ENCODE results near the gene NDUFB7. TPM values are rescaled to one million over a fixed set of nuclear protein-coding genes. Genes with fewer than 3 reads are reported as not detected.
"Not testable (repeated sequence)": the region's sequence is repeated elsewhere in the genome, so short reads cannot be mapped to it uniquely, and the experiment has no call there.

Gene NDUFB7
- total RNA-seq, 2 donors from 2014 or later: 507 to 534 TPM

DNA sequence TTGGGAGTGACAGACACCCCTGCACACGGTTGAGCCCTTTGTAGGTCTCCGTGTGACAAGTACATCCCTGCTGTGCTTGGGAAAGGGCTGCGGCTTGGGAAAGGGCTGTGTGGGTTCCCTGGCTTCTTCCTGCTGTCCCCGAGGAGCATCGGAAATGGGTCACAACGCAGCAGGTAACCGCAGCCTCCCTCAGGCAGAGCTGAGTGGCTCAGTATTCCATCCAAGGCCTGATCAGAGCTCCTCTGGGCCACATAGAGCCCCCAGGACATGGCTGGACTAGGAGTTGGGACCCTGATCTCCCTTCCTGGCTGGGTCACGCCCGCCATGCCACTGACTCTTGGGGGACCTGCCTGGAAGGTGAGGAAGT is 26.2 kb downstream of the NDUFB7 start:
- 65% methylated on average over 9 of the region's 9 CpGs for WGBS
- intact Hi-C loops (cut with DNase I): no loop called here
- no peak overlapping the region for H3K4me3 ChIP-seq
- H3K9me3 ChIP-seq: no peaks in the 10 kb centered on the region
- H3K27ac ChIP-seq: peak overlapping the region; percentile 53 to 59
- DNase-seq (ENCODE audit: low spot score): no peak
- no peaks in the 10 kb centered on the region for H3K27me3 ChIP-seq (replicated peaks; ENCODE audit: insufficient read depth)
- H3K36me3 ChIP-seq: no peaks in the 10 kb centered on the region
- H3K4me1 ChIP-seq (replicated peaks): peaks cover 12% of the 10 kb centered on the region
- TF ChIP-seq POLR2AphosphoS5 (IDR thresholded peaks at IDR 0.05): no peak
- TF ChIP-seq, protein P1, sequence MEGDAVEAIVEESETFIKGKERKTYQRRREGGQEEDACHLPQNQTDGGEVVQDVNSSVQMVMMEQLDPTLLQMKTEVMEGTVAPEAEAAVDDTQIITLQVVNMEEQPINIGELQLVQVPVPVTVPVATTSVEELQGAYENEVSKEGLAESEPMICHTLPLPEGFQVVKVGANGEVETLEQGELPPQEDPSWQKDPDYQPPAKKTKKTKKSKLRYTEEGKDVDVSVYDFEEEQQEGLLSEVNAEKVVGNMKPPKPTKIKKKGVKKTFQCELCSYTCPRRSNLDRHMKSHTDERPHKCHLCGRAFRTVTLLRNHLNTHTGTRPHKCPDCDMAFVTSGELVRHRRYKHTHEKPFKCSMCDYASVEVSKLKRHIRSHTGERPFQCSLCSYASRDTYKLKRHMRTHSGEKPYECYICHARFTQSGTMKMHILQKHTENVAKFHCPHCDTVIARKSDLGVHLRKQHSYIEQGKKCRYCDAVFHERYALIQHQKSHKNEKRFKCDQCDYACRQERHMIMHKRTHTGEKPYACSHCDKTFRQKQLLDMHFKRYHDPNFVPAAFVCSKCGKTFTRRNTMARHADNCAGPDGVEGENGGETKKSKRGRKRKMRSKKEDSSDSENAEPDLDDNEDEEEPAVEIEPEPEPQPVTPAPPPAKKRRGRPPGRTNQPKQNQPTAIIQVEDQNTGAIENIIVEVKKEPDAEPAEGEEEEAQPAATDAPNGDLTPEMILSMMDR (IDR thresholded peaks at IDR 0.05): no peak
- no peak for TF ChIP-seq POLR2A (IDR thresholded peaks at IDR 0.05)

DNA sequence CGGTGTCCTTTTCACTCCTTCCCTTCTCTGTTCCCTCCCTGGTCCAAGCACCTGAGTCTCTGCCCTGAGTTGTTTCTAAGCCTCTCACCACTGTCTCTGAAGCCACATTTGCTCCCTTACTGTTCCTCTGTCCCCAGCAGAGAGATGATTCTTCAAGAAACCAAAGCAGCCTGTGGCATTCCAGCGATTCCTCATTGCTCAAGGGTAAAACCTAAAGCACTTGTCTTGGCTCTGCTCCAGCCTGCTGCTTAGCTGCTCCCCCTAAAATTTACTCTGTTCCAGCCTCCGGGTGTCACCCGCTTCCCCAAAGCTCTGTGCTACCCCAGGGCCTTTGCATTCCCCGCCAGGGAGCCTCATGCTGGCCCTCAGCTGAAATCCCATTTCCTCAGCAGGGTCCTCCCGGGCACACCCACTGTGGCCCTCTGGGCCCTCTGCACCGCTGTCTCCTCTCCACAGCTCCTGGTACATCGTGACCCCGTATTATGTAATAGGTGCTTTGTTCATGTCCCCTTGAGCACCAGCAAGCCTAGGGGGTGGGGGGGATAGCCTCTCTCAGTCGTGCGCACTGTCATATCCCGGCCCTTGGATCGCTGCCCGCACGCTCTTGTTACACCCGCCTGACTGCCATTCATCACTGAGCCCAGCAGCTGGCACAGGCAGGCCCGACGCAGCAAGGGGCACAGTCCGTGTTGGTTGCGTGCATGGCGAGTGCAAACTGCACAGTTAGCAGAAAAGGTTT is 26.7 kb downstream of the NDUFB7 start:
- peak overlapping the region; percentile 53 to 59 for H3K27ac ChIP-seq
- intact Hi-C loops (cut with DNase I): no loop called here
- no peaks in the 10 kb centered on the region for H3K36me3 ChIP-seq
- H3K4me3 ChIP-seq: no peak overlapping the region
- no peaks in the 10 kb centered on the region for H3K27me3 ChIP-seq (replicated peaks; ENCODE audit: insufficient read depth)
- no peaks in the 10 kb centered on the region for H3K9me3 ChIP-seq
- no peak for TF ChIP-seq POLR2A (IDR thresholded peaks at IDR 0.05)
- WGBS: 57% methylated on average over 20 of the region's 21 CpGs
- H3K4me1 ChIP-seq (replicated peaks): peaks cover 7% of the 10 kb centered on the region
- peak; percentile 77 for DNase-seq (ENCODE audit: low spot score)

DNA sequence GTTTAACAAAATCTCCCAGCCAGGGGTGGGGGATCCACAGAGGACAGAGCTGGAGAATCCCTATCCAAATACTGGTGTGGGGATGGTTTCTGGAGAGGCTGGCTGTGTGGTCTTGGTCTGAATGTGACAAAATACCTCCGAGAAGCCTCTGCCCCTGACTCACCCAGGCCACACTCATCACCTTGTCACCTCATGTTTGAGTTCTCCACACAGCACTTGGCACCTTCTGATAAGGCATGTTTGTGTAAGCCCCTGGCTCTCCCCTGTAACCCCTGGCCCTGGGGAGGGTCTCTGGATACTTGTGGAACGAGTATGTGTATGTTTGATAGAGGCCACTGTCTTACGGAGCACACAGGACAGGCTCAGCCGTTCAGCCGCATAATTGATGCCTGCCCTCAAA is 27.8 kb downstream of the NDUFB7 start:
- 85% methylated on average over 5 of the region's 5 CpGs for WGBS
- no peaks in the 10 kb centered on the region for H3K27me3 ChIP-seq (replicated peaks; ENCODE audit: insufficient read depth)
- intact Hi-C loops (cut with DNase I): no loop called here
- no peaks in the 10 kb centered on the region for H3K36me3 ChIP-seq
- H3K4me1 ChIP-seq (replicated peaks): no peaks in the 10 kb centered on the region
- H3K9me3 ChIP-seq: no peaks in the 10 kb centered on the region
- H3K4me3 ChIP-seq: no peak overlapping the region
- H3K27ac ChIP-seq: no peak overlapping the region
- DNase-seq (ENCODE audit: low spot score): no peak
- no peak for TF ChIP-seq POLR2A (IDR thresholded peaks at IDR 0.05)

DNA sequence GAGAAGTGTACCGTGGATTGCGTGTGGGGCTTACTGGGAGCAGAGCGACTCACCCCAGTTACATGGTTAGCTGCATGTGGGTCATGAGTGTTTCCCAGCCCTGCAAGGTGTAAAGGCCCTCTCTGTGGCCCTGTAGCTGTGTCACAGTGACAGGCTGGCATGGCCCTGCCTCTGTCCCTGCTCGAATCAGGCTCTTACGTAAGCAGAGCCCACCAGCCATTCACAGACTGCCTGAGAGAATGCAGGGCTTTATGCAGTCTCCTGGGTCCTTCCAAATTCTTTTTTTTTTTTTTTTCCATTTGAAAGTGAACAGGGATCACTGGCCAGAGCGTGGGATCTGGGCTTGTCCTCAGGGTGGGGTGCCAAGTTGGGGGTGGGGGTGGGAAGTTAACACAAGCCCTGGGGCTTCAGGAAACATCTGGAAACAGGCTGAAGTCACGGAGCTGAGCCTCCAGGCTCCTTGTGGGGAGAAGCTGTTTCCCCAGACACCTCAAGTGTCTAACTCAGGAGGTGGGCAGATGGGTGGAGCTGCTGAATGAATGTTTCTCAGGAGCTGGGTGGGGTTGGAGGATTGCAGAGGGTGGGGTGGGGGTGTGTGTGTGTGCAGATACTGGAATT is 29.0 kb downstream of the NDUFB7 start:
- H3K4me1 ChIP-seq (replicated peaks): no peaks in the 10 kb centered on the region
- TF ChIP-seq POLR2A (IDR thresholded peaks at IDR 0.05): no peak
- no peak for TF ChIP-seq POLR2AphosphoS5 (IDR thresholded peaks at IDR 0.05)
- TF ChIP-seq, protein P1 (IDR thresholded peaks at IDR 0.05): no peak
- no peaks in the 10 kb centered on the region for H3K9me3 ChIP-seq
- no peaks in the 10 kb centered on the region for H3K36me3 ChIP-seq
- intact Hi-C loops (cut with DNase I): no loop called here
- no peak overlapping the region for H3K27ac ChIP-seq
- no peaks in the 10 kb centered on the region for H3K27me3 ChIP-seq (replicated peaks; ENCODE audit: insufficient read depth)
- no peak overlapping the region for H3K4me3 ChIP-seq
- DNase-seq (ENCODE audit: low spot score): no peak
- WGBS: 55% methylated on average over 7 of the region's 7 CpGs

DNA sequence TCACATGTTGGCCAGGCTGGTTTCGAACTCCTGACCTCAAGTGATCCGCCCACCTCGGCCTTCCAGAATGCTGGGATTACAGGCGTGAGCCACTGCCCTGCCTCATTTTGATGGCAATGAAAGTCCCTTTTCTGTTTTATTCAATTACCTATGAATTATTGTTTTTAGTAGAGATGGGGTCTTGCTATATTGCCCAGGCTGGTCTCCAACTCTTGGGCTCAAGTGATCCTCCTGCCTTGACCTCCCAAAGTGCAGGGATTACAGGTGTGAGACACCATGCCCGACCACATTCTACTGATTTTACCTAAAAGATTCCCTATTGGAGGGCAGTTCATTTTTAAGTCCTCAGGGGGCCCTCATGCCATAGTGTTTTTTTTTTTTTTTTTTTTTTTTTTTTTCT is 29.9 kb downstream of the NDUFB7 start:
- H3K36me3 ChIP-seq; intact Hi-C loops (cut with DNase I); H3K4me3 ChIP-seq; H3K4me1 ChIP-seq (replicated peaks); DNase-seq (ENCODE audit: low spot score); H3K27ac ChIP-seq; H3K9me3 ChIP-seq; H3K27me3 ChIP-seq (replicated peaks; ENCODE audit: insufficient read depth): not testable (repeated sequence)
- WGBS: 78% methylated on average over 5 of the region's 5 CpGs

DNA sequence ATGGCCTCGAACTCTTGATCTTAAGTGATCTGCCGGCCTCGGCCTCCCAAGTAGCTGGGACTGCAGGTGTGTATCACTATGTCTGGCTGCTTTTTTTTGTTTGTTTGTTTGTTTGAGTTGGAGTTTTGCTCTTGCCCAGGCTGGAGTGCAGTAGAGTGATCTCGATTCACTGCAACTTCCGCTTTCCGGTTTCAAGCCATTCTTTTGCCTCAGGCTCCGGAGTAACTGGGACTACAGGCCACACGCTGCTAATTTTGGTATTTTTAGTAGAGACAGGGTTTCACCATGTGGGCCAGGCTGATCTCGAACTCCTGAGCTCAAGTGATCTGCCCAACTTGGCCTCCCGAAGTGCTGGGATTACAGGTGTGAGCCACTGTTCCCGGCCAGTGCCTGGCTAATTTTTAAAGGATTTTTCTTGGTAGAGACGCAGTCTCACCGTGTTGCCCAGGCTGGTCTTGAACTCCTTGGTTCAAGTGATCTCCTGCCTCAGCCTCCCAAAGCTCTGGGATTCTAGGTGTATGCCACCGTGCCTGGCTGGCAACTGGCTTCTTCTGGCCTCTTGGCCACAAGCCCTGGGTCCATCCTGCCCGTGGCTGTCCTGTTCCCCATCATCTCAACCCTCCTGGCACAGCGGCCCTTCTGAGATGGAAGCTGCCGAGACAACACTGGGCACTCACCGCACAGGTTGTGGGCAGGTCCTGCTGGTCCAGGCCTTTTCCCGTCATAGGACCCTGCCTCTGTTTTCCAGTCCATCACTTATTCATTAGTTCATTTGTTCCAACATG is 30.9 kb downstream of the NDUFB7 start:
- no peak overlapping the region for H3K4me3 ChIP-seq
- no peaks in the 10 kb centered on the region for H3K36me3 ChIP-seq
- TF ChIP-seq POLR2A (IDR thresholded peaks at IDR 0.05): no peak
- TF ChIP-seq, protein P1 (IDR thresholded peaks at IDR 0.05): no peak
- TF ChIP-seq POLR2AphosphoS5 (IDR thresholded peaks at IDR 0.05): no peak
- DNase-seq (ENCODE audit: low spot score): no peak
- WGBS: 89% methylated on average over 19 of the region's 19 CpGs
- no peaks in the 10 kb centered on the region for H3K4me1 ChIP-seq (replicated peaks)
- intact Hi-C loops (cut with DNase I): no loop called here
- H3K27ac ChIP-seq: no peak overlapping the region
- no peaks in the 10 kb centered on the region for H3K9me3 ChIP-seq
- H3K27me3 ChIP-seq (replicated peaks; ENCODE audit: insufficient read depth): no peaks in the 10 kb centered on the region
